PFSK-1 (cell line): ENCODE data around the gene CTBP1.

Experiments used
- FOXP2 ChIP-seq: optimal IDR thresholded peaks from 2 replicates; pipeline ENCODE3; 2011; ENCODE audit warnings: borderline replicate concordance, control low read depth, inconsistent platforms; ENCODE audit not compliant: insufficient read depth; ENCODE audit errors: extremely low read length, extremely low read depth
- POLR2AphosphoS5 ChIP-seq: IDR thresholded peaks from 2 replicates; pipeline ENCODE4 v1.6.1; 2012; ENCODE audit warnings: low read depth, mild to moderate bottlenecking, control low read depth, low read length, moderate library complexity
- REST ChIP-seq, 2 experiments: IDR thresholded peaks; 2 replicates each; pipeline versions ENCODE4 v1.6.1 to v1.8.0; 2011 to 2012; ENCODE audit warnings: low read depth in 2 of 2, low read length in 2 of 2, control low read depth in 1 of 2, inconsistent platforms in 1 of 2, mild to moderate bottlenecking in 1 of 2, moderate library complexity in 1 of 2; ENCODE audit not compliant: insufficient read depth in 1 of 2
- SIN3A ChIP-seq: IDR thresholded peaks from 2 replicates; pipeline ENCODE4 v1.6.1; 2012; ENCODE audit warnings: mild to moderate bottlenecking, low read length, moderate library complexity, borderline replicate concordance; ENCODE audit not compliant: insufficient read depth
- TAF1 ChIP-seq: IDR thresholded peaks from 2 replicates; pipeline ENCODE4 v1.6.1; 2012; ENCODE audit warnings: low read length, control low read depth, borderline replicate concordance; ENCODE audit not compliant: insufficient read depth

Gene CTBP1

DNA sequence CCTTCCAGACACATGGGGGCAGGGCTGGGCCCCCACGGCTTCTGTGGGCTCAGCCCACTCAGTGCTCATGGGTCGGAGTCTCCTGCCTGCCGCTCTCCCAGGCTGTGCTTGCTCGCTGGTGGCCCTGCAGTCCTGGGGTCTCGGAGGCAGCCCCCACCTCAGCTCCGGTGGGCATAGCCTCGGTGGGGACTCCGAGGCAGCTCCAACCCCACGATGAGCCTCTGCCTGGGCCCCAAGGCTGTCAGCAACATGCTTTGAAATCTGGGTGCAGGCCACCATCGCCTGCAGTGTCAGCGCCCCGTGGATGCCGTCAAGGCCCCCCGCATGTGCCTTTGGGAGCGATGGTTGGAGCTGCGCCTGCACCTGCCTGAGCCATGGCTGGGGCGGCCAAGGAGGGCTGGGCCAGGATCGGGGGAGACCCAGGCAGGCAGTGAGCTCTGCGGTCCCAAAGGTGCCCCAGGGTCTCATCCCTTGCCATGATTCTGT, 46.4 kb downstream of the CTBP1 start:
- no peak for TF ChIP-seq POLR2AphosphoS5
- no peak for TF ChIP-seq FOXP2
- no peak for TF ChIP-seq TAF1
- TF ChIP-seq REST (IDR thresholded peaks at IDR 0.05; ENCODE audit: insufficient read depth in 1 of 2, low read depth in 2 of 2, low read length in 2 of 2) = no peak
- no peak for TF ChIP-seq SIN3A

GRCh38 chr4:1201851-1202525, 46.9 kb downstream of the CTBP1 start:
- TF ChIP-seq SIN3A = no peak
- no peak for TF ChIP-seq FOXP2
- TF ChIP-seq REST (IDR thresholded peaks at IDR 0.05; ENCODE audit: insufficient read depth in 1 of 2, low read depth in 2 of 2, low read length in 2 of 2) = no peak
- TF ChIP-seq POLR2AphosphoS5 = no peak
- TF ChIP-seq TAF1 = no peak

- no peak for TF ChIP-seq TAF1
- no peak for TF ChIP-seq POLR2AphosphoS5
- TF ChIP-seq REST (IDR thresholded peaks at IDR 0.05; ENCODE audit: insufficient read depth in 1 of 2, low read depth in 2 of 2, low read length in 2 of 2) = 0 out of 4 replicates have a peak, but pooled peaks have one; percentile 5 to 25
- no peak for TF ChIP-seq FOXP2
- peak; percentile 73; the same call in 1 of the 2 replicates for TF ChIP-seq SIN3A
Measured at GRCh38 chr4:1200425-1201035, 48.4 kb downstream of the CTBP1 start.

- no peak for TF ChIP-seq REST (IDR thresholded peaks at IDR 0.05; ENCODE audit: insufficient read depth in 1 of 2, low read depth in 2 of 2, low read length in 2 of 2)
- TF ChIP-seq TAF1 = no peak
- TF ChIP-seq FOXP2 = no peak
- TF ChIP-seq POLR2AphosphoS5 = no peak
- TF ChIP-seq SIN3A = no peak
Measured at GRCh38 chr4:1199556-1200331, 49.2 kb downstream of the CTBP1 start.
